ENCODE results near the gene ZNF428. TPM values are rescaled to one million over a fixed set of nuclear protein-coding genes. Genes with fewer than 3 reads are reported as not detected.

Gene ZNF428
- total and polyA plus RNA-seq, 2 experiments from 2014 or later, result 21.1 to 23.9 TPM

DNA sequence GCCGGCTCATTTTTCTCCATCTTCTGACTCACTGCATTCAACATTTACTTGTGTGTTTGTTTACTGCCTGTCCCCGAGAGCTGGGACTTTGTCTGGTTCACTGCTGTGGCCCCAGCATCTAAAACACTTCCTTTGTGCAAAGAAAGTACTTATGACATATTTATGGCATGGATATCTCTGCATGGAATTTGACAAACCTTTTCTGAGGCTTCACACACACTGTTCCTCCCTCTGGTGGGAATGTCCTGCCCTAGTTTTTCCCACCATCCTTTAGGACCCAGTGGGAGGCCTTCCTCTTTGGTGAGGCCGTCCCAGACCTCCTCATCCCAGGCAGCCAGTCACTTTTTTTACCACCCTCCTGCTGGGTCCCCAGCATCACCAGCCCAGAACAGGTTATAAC, 8.9 kb downstream of the ZNF428 start (continued):
- TF ChIP-seq, protein P1, sequence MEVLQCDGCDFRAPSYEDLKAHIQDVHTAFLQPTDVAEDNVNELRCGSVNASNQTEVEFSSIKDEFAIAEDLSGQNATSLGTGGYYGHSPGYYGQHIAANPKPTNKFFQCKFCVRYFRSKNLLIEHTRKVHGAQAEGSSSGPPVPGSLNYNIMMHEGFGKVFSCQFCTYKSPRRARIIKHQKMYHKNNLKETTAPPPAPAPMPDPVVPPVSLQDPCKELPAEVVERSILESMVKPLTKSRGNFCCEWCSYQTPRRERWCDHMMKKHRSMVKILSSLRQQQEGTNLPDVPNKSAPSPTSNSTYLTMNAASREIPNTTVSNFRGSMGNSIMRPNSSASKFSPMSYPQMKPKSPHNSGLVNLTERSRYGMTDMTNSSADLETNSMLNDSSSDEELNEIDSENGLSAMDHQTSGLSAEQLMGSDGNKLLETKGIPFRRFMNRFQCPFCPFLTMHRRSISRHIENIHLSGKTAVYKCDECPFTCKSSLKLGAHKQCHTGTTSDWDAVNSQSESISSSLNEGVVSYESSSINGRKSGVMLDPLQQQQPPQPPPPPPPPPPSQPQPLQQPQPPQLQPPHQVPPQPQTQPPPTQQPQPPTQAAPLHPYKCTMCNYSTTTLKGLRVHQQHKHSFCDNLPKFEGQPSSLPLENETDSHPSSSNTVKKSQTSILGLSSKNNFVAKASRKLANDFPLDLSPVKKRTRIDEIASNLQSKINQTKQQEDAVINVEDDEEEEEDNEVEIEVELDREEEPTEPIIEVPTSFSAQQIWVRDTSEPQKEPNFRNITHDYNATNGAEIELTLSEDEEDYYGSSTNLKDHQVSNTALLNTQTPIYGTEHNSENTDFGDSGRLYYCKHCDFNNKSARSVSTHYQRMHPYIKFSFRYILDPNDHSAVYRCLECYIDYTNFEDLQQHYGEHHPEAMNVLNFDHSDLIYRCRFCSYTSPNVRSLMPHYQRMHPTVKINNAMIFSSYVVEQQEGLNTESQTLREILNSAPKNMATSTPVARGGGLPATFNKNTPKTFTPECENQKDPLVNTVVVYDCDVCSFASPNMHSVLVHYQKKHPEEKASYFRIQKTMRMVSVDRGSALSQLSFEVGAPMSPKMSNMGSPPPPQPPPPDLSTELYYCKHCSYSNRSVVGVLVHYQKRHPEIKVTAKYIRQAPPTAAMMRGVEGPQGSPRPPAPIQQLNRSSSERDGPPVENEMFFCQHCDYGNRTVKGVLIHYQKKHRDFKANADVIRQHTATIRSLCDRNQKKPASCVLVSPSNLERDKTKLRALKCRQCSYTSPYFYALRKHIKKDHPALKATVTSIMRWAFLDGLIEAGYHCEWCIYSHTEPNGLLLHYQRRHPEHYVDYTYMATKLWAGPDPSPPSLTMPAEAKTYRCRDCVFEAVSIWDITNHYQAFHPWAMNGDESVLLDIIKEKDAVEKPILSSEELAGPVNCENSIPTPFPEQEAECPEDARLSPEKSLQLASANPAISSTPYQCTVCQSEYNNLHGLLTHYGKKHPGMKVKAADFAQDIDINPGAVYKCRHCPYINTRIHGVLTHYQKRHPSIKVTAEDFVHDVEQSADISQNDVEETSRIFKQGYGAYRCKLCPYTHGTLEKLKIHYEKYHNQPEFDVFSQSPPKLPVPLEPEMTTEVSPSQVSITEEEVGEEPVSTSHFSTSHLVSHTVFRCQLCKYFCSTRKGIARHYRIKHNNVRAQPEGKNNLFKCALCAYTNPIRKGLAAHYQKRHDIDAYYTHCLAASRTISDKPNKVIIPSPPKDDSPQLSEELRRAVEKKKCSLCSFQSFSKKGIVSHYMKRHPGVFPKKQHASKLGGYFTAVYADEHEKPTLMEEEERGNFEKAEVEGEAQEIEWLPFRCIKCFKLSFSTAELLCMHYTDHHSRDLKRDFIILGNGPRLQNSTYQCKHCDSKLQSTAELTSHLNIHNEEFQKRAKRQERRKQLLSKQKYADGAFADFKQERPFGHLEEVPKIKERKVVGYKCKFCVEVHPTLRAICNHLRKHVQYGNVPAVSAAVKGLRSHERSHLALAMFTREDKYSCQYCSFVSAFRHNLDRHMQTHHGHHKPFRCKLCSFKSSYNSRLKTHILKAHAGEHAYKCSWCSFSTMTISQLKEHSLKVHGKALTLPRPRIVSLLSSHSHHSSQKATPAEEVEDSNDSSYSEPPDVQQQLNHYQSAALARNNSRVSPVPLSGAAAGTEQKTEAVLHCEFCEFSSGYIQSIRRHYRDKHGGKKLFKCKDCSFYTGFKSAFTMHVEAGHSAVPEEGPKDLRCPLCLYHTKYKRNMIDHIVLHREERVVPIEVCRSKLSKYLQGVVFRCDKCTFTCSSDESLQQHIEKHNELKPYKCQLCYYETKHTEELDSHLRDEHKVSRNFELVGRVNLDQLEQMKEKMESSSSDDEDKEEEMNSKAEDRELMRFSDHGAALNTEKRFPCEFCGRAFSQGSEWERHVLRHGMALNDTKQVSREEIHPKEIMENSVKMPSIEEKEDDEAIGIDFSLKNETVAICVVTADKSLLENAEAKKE (CRISPR knock-in tag; IDR thresholded peaks at IDR 0.05), result no peak
- TF ChIP-seq JUNB (IDR thresholded peaks at IDR 0.05; ENCODE audit: unreplicated experiment), result no peak
- no peak for TF ChIP-seq CREB1 (CRISPR knock-in tag; IDR thresholded peaks at IDR 0.05; ENCODE audit: low read depth)
- no peak for TF ChIP-seq ZNF331 (CRISPR knock-in tag; IDR thresholded peaks at IDR 0.05; ENCODE audit: low read depth)
- TF ChIP-seq, protein P2, sequence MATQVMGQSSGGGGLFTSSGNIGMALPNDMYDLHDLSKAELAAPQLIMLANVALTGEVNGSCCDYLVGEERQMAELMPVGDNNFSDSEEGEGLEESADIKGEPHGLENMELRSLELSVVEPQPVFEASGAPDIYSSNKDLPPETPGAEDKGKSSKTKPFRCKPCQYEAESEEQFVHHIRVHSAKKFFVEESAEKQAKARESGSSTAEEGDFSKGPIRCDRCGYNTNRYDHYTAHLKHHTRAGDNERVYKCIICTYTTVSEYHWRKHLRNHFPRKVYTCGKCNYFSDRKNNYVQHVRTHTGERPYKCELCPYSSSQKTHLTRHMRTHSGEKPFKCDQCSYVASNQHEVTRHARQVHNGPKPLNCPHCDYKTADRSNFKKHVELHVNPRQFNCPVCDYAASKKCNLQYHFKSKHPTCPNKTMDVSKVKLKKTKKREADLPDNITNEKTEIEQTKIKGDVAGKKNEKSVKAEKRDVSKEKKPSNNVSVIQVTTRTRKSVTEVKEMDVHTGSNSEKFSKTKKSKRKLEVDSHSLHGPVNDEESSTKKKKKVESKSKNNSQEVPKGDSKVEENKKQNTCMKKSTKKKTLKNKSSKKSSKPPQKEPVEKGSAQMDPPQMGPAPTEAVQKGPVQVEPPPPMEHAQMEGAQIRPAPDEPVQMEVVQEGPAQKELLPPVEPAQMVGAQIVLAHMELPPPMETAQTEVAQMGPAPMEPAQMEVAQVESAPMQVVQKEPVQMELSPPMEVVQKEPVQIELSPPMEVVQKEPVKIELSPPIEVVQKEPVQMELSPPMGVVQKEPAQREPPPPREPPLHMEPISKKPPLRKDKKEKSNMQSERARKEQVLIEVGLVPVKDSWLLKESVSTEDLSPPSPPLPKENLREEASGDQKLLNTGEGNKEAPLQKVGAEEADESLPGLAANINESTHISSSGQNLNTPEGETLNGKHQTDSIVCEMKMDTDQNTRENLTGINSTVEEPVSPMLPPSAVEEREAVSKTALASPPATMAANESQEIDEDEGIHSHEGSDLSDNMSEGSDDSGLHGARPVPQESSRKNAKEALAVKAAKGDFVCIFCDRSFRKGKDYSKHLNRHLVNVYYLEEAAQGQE (IDR thresholded peaks at IDR 0.05; ENCODE audit: unreplicated experiment), result no peak

DNA sequence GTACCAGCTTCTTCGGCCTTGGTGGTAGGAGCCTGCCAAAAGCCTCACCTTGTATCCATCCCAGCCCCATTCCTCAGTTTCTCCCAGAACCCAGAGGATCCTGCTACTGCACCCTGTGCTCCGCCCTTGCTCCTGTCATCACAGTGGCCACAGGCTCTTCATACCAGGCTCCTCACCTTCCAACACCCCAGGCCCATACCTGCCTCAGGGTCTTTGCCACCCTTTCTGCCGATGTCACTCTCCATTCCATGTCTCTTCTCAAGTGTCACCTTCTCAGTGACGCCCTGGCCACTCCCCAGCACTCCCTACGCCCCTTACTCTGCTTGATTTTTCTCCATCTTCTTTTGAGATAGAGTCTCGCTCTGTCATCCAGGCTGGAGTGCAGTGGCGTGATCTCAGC, 9.6 kb downstream of the ZNF428 start:
- Histone ChIP-seq H3K4me3 (no peak overlapping the region), H3K27me3 (ENCODE audit: insufficient read depth) (no peaks in the 10 kb centered on the region), H3K27ac (ENCODE audit: low read depth) (no peak overlapping the region), H3F3A (replicated peaks; ENCODE audit: low read depth) (no peaks in the 10 kb centered on the region), H3K79me2 (replicated peaks; ENCODE audit: insufficient read depth) (peaks cover 2% of the 10 kb centered on the region; the same call in 1 of the 2 replicates), H2AFZ (no peak overlapping the region), H3K4me1 (ENCODE audit: insufficient read depth) (no peaks in the 10 kb centered on the region), H3K4me2 (no peak overlapping the region), H4K20me1 (replicated peaks; ENCODE audit: insufficient read depth) (no peaks in the 10 kb centered on the region; the same call in 1 of the 2 replicates), H3K36me3 (ENCODE audit: insufficient read depth) (no peaks in the 10 kb centered on the region), H3K9me2 (ENCODE audit: insufficient read depth) (no peaks in the 10 kb centered on the region)
- peaks cover 9% of the 10 kb centered on the region for H3K4me1 Mint-ChIP-seq
- H3K27me3 Mint-ChIP-seq (ENCODE audit: insufficient read depth, low read depth, poor library complexity), result peaks cover 19% of the 10 kb centered on the region
- peaks cover 11% of the 10 kb centered on the region for H3K9me3 Mint-ChIP-seq
- H3K27ac Mint-ChIP-seq, result no peak overlapping the region
- no peak for ATAC-seq
- no peak overlapping the region for H3K4me3 Mint-ChIP-seq
- no peak for DNase-seq (ENCODE audit: low spot score)
- peaks cover 36% of the 10 kb centered on the region for H3K36me3 Mint-ChIP-seq (ENCODE audit: low read depth)
- TF ChIP-seq ZNF331 (CRISPR knock-in tag; IDR thresholded peaks at IDR 0.05; ENCODE audit: low read depth) (no peak), EZH2phosphoT487 (IDR thresholded peaks at IDR 0.05; ENCODE audit: unreplicated experiment) (no peak), POLR2AphosphoS5 (IDR thresholded peaks at IDR 0.05; ENCODE audit: low read depth) (no peak)
